GM19438 (cell line): Measurements from ENCODE around the gene PBX3.
"Not testable (repeated sequence)": the region's sequence is repeated elsewhere in the genome, so short reads cannot be mapped to it uniquely, and the experiment has no call there.

Experiments
- ATAC-seq: cut with Tn5 transposase; IDR thresholded peaks from one replicate; pipeline ENCODE4 v1.9.1; 2021; ENCODE audit warnings: low read depth; ENCODE audit not compliant: unreplicated experiment

The PBX3 gene

GRCh38 chr9:125772740-125773139, 25.6 kb downstream of the PBX3 start:
- no peak for ATAC-seq

- ATAC-seq = no peak
These were observed 26.9 kb downstream of the PBX3 start for GRCh38 chr9:125774106-125774505.

GRCh38 chr9:125776789-125777188, 29.6 kb downstream of the PBX3 start:
- not testable (repeated sequence) for ATAC-seq

- not testable (repeated sequence) for ATAC-seq
These were observed 31.5 kb downstream of the PBX3 start for GRCh38 chr9:125778538-125779219.

GRCh38 chr9:125779220-125779565, 32.0 kb downstream of the PBX3 start:
- ATAC-seq = not testable (repeated sequence)

- ATAC-seq = no peak
These were observed 35.5 kb downstream of the PBX3 start for GRCh38 chr9:125782718-125783117.

GRCh38 chr9:125784286-125785049, 37.3 kb downstream of the PBX3 start:
- ATAC-seq = no peak

GRCh38 chr9:125785248-125785751, 38.1 kb downstream of the PBX3 start:
- no peak for ATAC-seq

GRCh38 chr9:125787715-125788114, 40.5 kb downstream of the PBX3 start:
- no peak for ATAC-seq

GRCh38 chr9:125789196-125789595, 42.0 kb downstream of the PBX3 start:
- no peak for ATAC-seq

- no peak for ATAC-seq
These were observed 47.5 kb downstream of the PBX3 start for GRCh38 chr9:125794708-125795107.

- no peak for ATAC-seq
These were observed 48.9 kb downstream of the PBX3 start for GRCh38 chr9:125795970-125796596.

- ATAC-seq = no peak
These were observed 50.8 kb downstream of the PBX3 start for GRCh38 chr9:125797930-125798329.

GRCh38 chr9:125803526-125803925, 56.4 kb downstream of the PBX3 start:
- ATAC-seq = no peak

- no peak for ATAC-seq
These were observed 57.9 kb downstream of the PBX3 start for GRCh38 chr9:125805057-125805456.

GRCh38 chr9:125805586-125805985, 58.4 kb downstream of the PBX3 start:
- no peak for ATAC-seq

- no peak for ATAC-seq
These were observed 59.9 kb downstream of the PBX3 start for GRCh38 chr9:125807079-125807478.

GRCh38 chr9:125810161-125810560, 63.0 kb downstream of the PBX3 start:
- no peak for ATAC-seq

GRCh38 chr9:125811002-125811401, 63.8 kb downstream of the PBX3 start:
- no peak for ATAC-seq

- ATAC-seq = no peak
These were observed 65.2 kb downstream of the PBX3 start for GRCh38 chr9:125812403-125812802.

GRCh38 chr9:125815568-125815967, 68.4 kb downstream of the PBX3 start:
- no peak for ATAC-seq

- ATAC-seq = no peak
These were observed 69.1 kb downstream of the PBX3 start for GRCh38 chr9:125816321-125816720.
